ENCODE data around the gene PNKP. TPM values are rescaled to one million over a fixed set of nuclear protein-coding genes. Genes with fewer than 3 reads are reported as not detected.

The PNKP gene
- polyA plus RNA-seq, 1 donor from 2014 or later, result 43.1 TPM

- TF ChIP-seq POLR2AphosphoS5 (IDR thresholded peaks at IDR 0.05) (peak; percentile 65), RAD21 (conservative IDR thresholded peaks at IDR 0.05) (no peak)
- no peaks in the 10 kb centered on the region for H4K20me1 ChIP-seq (ENCODE audit: insufficient read depth)
- H3K9ac ChIP-seq (ENCODE audit: low read length), result peak overlapping the region; percentile 92
- H3K9me2 ChIP-seq (ENCODE audit: insufficient read depth, low read length), result no peaks in the 10 kb centered on the region
- peak overlapping the region; percentile 96 for H3K27ac ChIP-seq (ENCODE audit: low read length)
- H3F3A ChIP-seq (ENCODE audit: insufficient read depth, low read length, poor library complexity, severe bottlenecking), result no peaks in the 10 kb centered on the region
- H3K79me2 ChIP-seq (replicated peaks; ENCODE audit: insufficient read depth, low read length), result peaks cover 14% of the 10 kb centered on the region
- H3K27me3 ChIP-seq (ENCODE audit: insufficient read depth, low read depth, low read length), result no peaks in the 10 kb centered on the region
- H3K36me3 ChIP-seq (ENCODE audit: insufficient read depth, low read length), result peaks cover 7% of the 10 kb centered on the region
- H2AFZ ChIP-seq (ENCODE audit: low read depth, low read length), result peak overlapping the region; percentile 42
- peak overlapping the region; percentile 75 for H3K4me3 ChIP-seq (ENCODE audit: low read length)
- H3K9me3 ChIP-seq (ENCODE audit: low read length), result peaks cover 6% of the 10 kb centered on the region
- H3K4me2 ChIP-seq (ENCODE audit: low read length), result peak overlapping the region; percentile 68
Observed at GRCh38 chr19:49877879-49878743, 10.7 kb upstream of the PNKP start.

GRCh38 chr19:49877020-49877878 is 9.9 kb upstream of the PNKP start, which contains the start of the genes AKT1S1 and TBC1D17:
Gene AKT1S1, minus strand, starts transcription at chr19:49877355. Its CDS starts 4,060 bp downstream, at chr19:49873295.
Gene TBC1D17, plus strand, starts transcription at chr19:49877702. Its CDS starts 22 bp downstream, at chr19:49877724.
- Histone ChIP-seq H3K27me3 (ENCODE audit: insufficient read depth, low read depth, low read length) (no peaks in the 10 kb centered on the region), H3K4me3 (ENCODE audit: low read length) (peak within 1 kb of the TSS; percentile 75), H3K27ac (ENCODE audit: low read length) (peak within 1 kb of the TSS; percentile 96), H3K9me3 (ENCODE audit: low read length) (no peaks in the 10 kb centered on the region), H3K9me2 (ENCODE audit: insufficient read depth, low read length) (no peaks in the 10 kb centered on the region), H3K79me2 (replicated peaks; ENCODE audit: insufficient read depth, low read length) (peaks cover 14% of the 10 kb centered on the region), H3K9ac (ENCODE audit: low read length) (peak within 1 kb of the TSS; percentile 97), H3F3A (ENCODE audit: insufficient read depth, low read length, poor library complexity, severe bottlenecking) (no peaks in the 10 kb centered on the region), H3K4me2 (ENCODE audit: low read length) (peak within 1 kb of the TSS; percentile 81), H4K20me1 (ENCODE audit: insufficient read depth) (no peaks in the 10 kb centered on the region), H3K36me3 (ENCODE audit: insufficient read depth, low read length) (no peaks in the 10 kb centered on the region), H2AFZ (ENCODE audit: low read depth, low read length) (peak within 1 kb of the TSS; percentile 51)
- peak; percentile 94 for TF ChIP-seq POLR2AphosphoS5 (IDR thresholded peaks at IDR 0.05)
- TF ChIP-seq RAD21 (conservative IDR thresholded peaks at IDR 0.05), result peak; percentile 9
- TF ChIP-seq REST (IDR thresholded peaks at IDR 0.05; ENCODE audit: borderline replicate concordance), result peak; percentile 76
- TF ChIP-seq CTCF (IDR thresholded peaks at IDR 0.05; ENCODE audit: poor library complexity, severe bottlenecking), result no peak
- peak; percentile 15 for TF ChIP-seq TAF1 (IDR thresholded peaks at IDR 0.05; ENCODE audit: low read depth)
- no peak for TF ChIP-seq EZH2 (IDR thresholded peaks at IDR 0.05; ENCODE audit: borderline replicate concordance, insufficient read depth, low read length, poor library complexity, severe bottlenecking)
- TF ChIP-seq EP300 (conservative IDR thresholded peaks at IDR 0.05; ENCODE audit: poor library complexity, severe bottlenecking), result peak; percentile 49
- no peak for TF ChIP-seq SMC3 (conservative IDR thresholded peaks at IDR 0.05; ENCODE audit: poor library complexity)
- TF ChIP-seq MXI1 (conservative IDR thresholded peaks at IDR 0.05; ENCODE audit: poor library complexity, severe bottlenecking), result peak; percentile 74

Data from neural cell (in vitro differentiated cells).